Measurements from ENCODE around the gene ENPP6. TPM values are rescaled to one million over a fixed set of nuclear protein-coding genes. Genes with fewer than 3 reads are reported as not detected.

Gene ENPP6
- total RNA-seq, 4 donors from 2014 or later: 0.47 to 1.7 (median 1.2) TPM

GRCh38 chr4:184255871-184256642, 38.4 kb upstream of the ENPP6 start:
- no peak overlapping the region for H3K4me3 ChIP-seq
- 79 to 98% methylated on average over 9 to 12 of the region's 22 CpGs for WGBS, 2 donors (ENCODE audit: low coverage in 1 of 2)
- ATAC-seq: no peak
- no peak overlapping the region for H3K27ac ChIP-seq
- no peaks in the 10 kb centered on the region for H3K4me1 ChIP-seq
- no peaks in the 10 kb centered on the region for H3K9me3 ChIP-seq
- TF ChIP-seq POLR2A (IDR thresholded peaks at IDR 0.05) (no peak), EP300 (IDR thresholded peaks at IDR 0.05) (no peak), POLR2AphosphoS5 (IDR thresholded peaks at IDR 0.05) (no peak), CTCF (IDR thresholded peaks at IDR 0.05) (no peak)
- no peaks in the 10 kb centered on the region for H3K36me3 ChIP-seq
- no peaks in the 10 kb centered on the region for H3K27me3 ChIP-seq

- WGBS, 2 donors (ENCODE audit: low coverage in 1 of 2): 29% methylated on average over 1 of the region's 4 CpGs; no CpG with 5 or more reads in 1 of the 2 donors
- Histone ChIP-seq H3K4me1 (no peaks in the 10 kb centered on the region), H3K27ac (no peak overlapping the region), H3K9me3 (no peaks in the 10 kb centered on the region), H3K4me3 (no peak overlapping the region), H3K27me3 (no peaks in the 10 kb centered on the region), H3K36me3 (no peaks in the 10 kb centered on the region)
- TF ChIP-seq CTCF (IDR thresholded peaks at IDR 0.05) (no peak), POLR2A (IDR thresholded peaks at IDR 0.05) (no peak), EP300 (IDR thresholded peaks at IDR 0.05) (no peak), POLR2AphosphoS5 (IDR thresholded peaks at IDR 0.05) (no peak)
- ATAC-seq: no peak
Measured at GRCh38 chr4:184255361-184255760, 37.7 kb upstream of the ENPP6 start.

GRCh38 chr4:184253072-184253420, 35.4 kb upstream of the ENPP6 start:
- no peaks in the 10 kb centered on the region for H3K4me1 ChIP-seq
- H3K36me3 ChIP-seq: no peaks in the 10 kb centered on the region
- no peak overlapping the region for H3K27ac ChIP-seq
- TF ChIP-seq POLR2A (IDR thresholded peaks at IDR 0.05) (no peak), CTCF (IDR thresholded peaks at IDR 0.05) (no peak), EP300 (IDR thresholded peaks at IDR 0.05) (no peak), POLR2AphosphoS5 (IDR thresholded peaks at IDR 0.05) (no peak)
- 100% methylated on average over 2 of the region's 24 CpGs; no CpG with 5 or more reads in 1 of the 2 donors for WGBS, 2 donors (ENCODE audit: low coverage in 1 of 2)
- no peak for ATAC-seq
- H3K4me3 ChIP-seq: no peak overlapping the region
- H3K9me3 ChIP-seq: no peaks in the 10 kb centered on the region
- H3K27me3 ChIP-seq: no peaks in the 10 kb centered on the region

GRCh38 chr4:184252136-184253071, 34.7 kb upstream of the ENPP6 start:
- H3K4me1 ChIP-seq: no peaks in the 10 kb centered on the region
- WGBS, 2 donors (ENCODE audit: low coverage in 1 of 2): 67 to 79% methylated on average over 2 to 4 of the region's 21 CpGs
- no peak overlapping the region for H3K4me3 ChIP-seq
- no peaks in the 10 kb centered on the region for H3K27me3 ChIP-seq
- H3K27ac ChIP-seq: no peak overlapping the region
- no peak for TF ChIP-seq POLR2AphosphoS5 (IDR thresholded peaks at IDR 0.05)
- TF ChIP-seq CTCF (IDR thresholded peaks at IDR 0.05): no peak
- TF ChIP-seq POLR2A (IDR thresholded peaks at IDR 0.05): no peak
- no peak for TF ChIP-seq EP300 (IDR thresholded peaks at IDR 0.05)
- no peaks in the 10 kb centered on the region for H3K36me3 ChIP-seq
- ATAC-seq: no peak
- H3K9me3 ChIP-seq: no peaks in the 10 kb centered on the region
